SHP77 treated with DMSO at 0.1 percent for 48 hours (cell line): ENCODE measurements around the gene RFX1.
A peak's percentile ranks its signal among the peaks of the same experiment; 100 is the strongest.

Experiments used
- DNase-seq: peaks from one replicate; lab custom pipeline; 2025; lab: John Stamatoyannopoulos, UW

RFX1 gene

DNA sequence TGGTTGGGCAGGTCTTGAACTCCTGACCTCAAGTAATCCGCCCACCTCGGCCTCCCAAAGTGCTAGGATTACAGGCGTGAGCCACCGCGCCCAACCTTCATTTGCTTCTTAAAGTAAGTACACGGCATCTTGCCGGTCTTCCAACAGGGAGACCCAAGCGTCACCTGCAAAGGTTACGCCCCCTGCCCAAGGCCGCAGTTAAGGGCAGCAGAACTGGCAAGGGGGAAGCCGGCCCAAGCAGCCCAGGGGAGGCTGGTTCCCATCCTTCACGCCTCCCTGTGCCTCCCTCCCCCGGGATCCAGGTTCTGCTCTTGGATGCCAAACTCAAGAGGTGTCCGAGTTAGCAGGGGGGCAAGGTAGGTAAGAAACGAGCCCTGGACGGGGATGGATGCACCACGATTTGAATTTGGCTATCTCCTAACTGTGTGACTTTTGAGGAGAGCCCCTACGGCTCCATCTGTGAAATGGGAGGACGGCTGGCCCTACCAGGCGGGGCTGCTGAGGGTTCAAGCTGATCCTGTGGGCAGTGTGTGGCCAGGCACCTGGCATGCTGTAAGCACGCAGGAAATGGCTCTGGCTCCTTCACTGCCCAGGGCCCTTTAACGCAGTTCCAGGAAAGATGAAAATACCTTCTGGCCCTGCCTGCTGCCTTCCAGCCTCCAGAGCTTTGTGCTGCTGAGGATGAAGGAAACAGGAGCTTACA lies 9.0 kb downstream of the RFX1 start:
- DNase-seq, result no peak

DNA sequence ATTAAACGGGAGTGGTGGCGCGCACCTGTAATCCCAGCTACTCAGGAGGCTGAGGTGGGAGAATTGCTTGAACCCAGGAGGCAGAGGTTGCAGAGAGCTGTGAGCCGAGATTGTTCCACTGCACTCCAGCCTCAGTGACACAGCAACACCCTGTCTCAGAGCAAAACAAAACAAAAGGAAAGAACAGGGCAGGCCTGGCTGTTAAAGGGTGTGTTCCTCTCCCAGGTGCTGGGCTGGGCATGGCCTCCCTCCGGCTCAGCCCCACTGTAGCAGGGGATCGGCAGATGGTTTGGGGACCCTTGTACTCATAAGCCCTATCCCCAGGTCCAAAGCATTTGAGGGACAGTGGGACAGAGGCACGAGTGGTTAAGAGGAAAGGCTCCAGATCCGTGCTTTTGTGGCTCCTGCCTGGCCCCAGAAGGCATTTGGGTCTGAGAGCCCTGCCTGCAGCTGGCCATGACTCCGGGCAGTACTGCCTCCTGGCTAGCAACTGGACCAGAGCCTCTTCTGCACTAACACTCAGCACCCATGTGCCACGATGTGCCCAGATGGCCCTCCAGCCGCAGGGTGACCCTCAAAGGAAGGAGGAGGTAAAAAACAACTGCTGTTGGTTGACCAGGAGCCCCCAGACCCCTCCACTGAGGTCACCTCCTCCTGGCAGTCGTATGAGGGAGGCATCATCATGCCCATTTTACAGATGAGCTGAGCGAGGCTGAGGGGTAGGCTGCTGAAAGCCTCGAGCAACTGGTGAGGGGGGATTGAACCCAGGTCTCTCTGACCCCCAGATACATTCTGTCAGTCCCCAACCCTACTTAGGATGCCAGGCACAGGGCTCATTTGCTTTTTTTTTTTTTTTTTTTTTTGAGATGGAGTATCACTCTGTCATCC lies 10.0 kb downstream of the RFX1 start:
- DNase-seq, result no peak

GRCh38 chr19:13995017-13995728 lies 10.9 kb downstream of the RFX1 start:
- DNase-seq, result no peak

DNA sequence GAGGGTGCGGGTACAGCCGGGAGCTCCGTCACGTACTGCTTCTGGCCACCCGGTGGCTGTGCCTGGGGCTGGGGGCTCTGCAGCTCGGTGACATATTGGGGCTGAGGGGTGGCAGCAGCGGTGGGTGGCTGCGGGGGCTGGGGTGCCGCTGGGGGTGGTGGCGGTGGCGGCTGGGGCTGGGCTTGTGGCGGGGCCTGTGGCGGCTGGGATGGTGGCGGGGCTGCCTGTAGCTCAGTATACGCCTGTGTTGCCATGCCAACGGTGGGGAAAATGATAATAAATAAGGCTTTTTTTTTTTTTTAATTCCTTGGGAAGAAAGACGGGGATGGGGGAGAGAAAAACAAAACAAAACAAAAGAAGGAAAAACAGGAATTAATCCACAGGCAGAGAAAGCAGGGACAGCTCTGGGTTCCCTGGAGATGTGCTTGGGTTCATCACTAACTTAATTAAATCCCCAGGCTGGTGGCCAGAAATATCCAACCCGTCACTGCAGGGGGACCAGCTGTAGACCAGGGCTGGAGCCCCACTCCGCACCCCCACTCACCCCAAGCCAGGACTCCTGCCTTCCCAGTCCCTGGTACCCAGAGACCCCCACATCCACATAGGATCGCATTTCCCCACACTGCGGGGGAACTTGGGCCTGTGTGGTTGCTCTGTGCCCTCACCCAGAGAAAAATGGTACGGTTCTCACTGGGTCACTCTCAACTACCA lies 12.4 kb downstream of the RFX1 start:
- DNase-seq, result no peak

GRCh38 chr19:13992025-13992424 lies 14.1 kb downstream of the RFX1 start:
- DNase-seq, result no peak

DNA sequence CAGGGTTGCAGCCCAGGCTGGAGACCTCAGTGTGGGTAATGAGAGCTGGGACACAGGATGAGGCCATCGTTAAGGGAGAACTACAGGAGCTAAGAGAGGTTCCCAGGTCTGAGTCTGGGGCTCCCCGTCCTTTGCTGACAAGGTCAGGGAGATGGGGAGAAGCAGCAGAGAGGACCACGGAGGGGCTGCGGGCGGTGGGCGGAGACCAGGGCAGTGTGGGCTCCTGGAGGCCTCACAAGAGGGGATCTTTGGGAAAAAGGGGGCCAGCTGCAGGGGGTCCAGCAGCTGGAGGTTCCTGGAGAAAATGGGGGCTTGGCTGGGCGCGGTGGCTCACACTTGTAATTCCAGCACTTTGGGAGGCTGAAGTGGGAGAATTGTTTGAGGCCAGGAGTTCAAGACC lies 16.0 kb downstream of the RFX1 start:
- no peak for DNase-seq

- DNase-seq, result no peak
Measured at GRCh38 chr19:13989487-13989886, 16.6 kb downstream of the RFX1 start.

DNA sequence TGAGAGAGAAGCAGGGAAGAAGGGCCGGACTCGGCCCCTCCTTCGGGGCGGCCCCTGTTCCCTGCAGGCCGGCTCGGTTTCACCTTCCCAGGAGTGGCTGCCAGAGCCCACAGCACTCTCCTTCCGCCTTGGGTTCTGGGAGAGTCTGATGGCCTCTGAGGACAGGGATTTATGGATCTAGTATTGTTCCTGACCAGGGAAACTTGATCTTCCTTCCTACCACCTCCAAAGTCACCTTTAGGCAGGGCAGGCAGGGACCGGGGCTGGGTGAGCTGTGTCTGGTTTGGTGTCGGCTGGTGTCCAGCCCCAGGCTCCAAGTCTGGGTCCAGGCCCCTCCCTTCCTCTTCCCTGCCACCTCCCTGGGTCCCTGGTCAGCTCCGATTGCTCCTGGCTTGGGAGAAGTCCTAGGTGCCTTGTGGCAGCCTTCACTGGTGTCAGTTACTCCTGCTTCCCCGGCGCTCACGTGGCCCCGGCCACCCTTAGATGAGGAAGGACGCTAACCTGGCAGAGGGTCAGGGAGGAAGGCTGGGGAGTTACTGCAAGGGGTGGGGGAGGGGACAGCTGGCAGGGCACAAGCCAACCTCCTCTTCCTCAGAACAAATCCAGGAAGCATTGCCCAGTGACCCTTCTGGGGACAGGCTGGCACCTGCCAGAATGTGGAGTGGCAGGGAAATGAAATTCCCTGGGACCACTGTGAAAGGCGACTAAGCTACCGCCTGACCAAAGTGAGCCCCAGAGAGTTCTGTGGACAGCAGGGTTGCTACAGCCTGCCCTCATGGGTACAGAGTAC lies 18.8 kb downstream of the RFX1 start:
- no peak for DNase-seq

- DNase-seq, result peak; percentile 58
Measured at GRCh38 chr19:13986348-13986904, 19.7 kb downstream of the RFX1 start.

DNA sequence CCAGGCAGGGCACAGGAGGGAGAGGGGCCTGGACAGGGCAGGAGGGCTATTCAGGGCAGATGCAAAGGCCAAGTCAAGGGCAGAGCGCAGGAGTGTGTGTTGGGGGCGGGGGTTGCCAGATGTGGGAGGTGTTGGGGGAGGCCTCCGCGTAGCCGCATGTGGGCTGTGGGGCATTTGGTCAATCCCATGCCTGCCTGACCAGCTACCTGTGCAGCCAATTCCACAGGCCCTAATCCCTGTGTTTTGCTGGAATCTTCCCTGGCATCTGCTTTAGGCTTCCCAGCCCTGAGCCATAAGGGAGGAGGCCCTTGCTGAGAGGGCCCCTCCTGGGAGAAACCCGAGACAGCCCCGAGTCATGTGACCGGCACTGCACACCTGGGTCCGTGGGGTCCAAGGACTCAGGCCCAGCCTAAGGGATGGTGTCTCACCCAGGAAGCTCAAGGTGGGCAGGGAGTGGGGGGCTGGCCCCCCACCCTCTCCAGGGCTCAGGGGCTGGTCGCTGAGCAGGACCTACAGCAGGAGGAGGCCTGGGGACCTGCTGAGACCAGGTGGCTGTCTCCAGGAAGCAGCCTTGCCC lies 20.3 kb downstream of the RFX1 start:
- no peak for DNase-seq

- DNase-seq, result no peak
Measured at GRCh38 chr19:13984875-13985741, 21.0 kb downstream of the RFX1 start.

- no peak for DNase-seq
Measured at GRCh38 chr19:13984186-13984585, 21.9 kb downstream of the RFX1 start.

GRCh38 chr19:13983213-13983889 lies 22.8 kb downstream of the RFX1 start:
- DNase-seq, result no peak

GRCh38 chr19:13982773-13983172 lies 23.3 kb downstream of the RFX1 start:
- no peak for DNase-seq

- DNase-seq, result no peak
Measured at GRCh38 chr19:13981988-13982501, 24.1 kb downstream of the RFX1 start.

DNA sequence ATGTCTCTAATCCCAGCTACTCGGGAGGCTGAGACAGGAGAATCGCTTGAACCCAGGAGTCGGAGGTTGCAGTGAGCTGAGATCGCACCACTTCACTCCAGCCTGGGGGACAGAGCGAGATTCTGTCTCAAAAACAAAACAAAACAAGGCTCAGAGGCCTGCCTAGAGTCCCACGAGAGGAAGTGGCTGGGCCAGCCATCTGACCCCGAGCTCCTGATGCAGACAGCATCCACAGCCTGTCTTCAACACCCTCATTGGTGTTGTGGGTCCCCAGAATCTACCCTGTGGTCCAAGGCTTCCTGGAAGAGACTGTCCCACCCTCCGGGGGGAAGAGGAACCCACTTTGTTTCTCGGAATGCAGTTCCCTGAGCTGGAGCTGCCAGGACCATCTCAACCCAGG lies 24.7 kb downstream of the RFX1 start:
- DNase-seq, result no peak

DNA sequence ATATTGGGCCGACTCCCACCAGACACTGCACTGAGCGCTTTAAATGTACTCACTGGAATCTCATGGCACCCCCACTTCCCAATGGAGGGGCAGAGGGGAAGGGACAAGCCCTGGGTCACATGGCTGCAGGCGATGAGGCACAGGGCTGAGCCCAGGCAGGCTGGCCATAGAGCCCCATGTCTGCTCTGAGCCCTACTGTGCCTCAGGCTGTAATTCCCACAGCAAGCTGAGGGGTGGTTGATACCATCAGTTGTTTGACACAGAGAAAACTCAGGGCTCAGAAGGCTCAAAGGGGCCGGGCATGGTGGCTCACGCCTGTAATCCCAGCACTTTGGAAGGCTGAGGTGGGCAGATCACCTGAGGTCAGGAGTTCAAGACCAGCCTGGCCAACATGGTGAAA lies 25.1 kb downstream of the RFX1 start:
- DNase-seq, result no peak

GRCh38 chr19:13980340-13980739 lies 25.8 kb downstream of the RFX1 start:
- no peak for DNase-seq

DNA sequence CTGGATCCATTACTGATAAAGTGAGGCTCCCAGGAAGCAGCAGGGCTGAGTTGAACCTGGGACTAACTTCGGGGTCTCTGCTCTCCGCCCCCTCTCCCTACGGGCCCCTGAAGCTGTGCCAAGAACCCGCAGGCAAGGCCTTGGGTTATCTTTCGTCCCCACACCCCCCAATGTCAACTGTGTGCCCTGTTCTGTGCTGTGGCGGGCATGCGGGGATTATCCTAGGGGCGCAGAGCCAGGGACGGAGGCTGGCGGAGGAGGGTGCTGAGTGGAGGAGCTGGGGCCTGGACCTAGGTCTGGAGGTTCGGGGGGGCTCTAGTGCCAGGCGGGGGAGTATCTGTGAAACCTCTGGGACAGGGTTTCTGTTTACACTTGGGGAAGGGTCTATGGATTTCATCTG lies 26.4 kb downstream of the RFX1 start:
- DNase-seq, result no peak
